Esophagus squamous epithelium (tissue), 4 donors: ENCODE data around the gene INTS1.

Experiments
- POLR2A ChIP-seq, 4 donors: fragments of 450-650 bp; IDR thresholded peaks; one replicate each; pipeline ENCODE4 v1.6.1; 2017; ENCODE audit warnings: antibody characterized with exemption in 4 of 4, mild to moderate bottlenecking in 4 of 4, moderate library complexity in 3 of 4
- TF ChIP-seq, protein P1 (sequence below), 6 experiments: fragments of 450-650 bp in 4 of 6; fragments of 200-600 bp in 2 of 6; sonication (generic) in 2 of 6; IDR thresholded peaks; one replicate each; pipeline ENCODE4 v1.5.1; 2016 to 2019; ENCODE audit warnings: antibody characterized with exemption in 6 of 6, mild to moderate bottlenecking in 4 of 6, moderate library complexity in 4 of 6

DNA sequence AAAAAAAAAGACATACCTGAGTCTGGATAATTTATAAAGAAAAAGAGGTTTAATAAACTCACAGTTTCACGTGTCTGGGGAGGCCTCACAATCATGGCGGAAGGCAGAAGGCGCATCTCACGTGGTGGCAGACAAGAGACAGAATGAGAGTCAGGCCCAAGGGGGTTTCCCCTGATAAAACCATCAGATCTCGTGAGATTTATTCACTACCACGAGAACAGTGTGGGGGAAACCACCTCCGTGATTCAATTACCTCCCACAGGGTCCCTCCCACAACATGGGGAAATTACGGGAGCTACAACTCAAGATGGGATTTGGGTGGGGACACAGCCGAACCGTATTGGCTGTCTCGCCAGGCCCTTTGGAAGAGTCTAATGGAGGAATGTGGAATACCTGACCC lies 17.3 kb upstream of the INTS1 start:
- TF ChIP-seq, protein P1, sequence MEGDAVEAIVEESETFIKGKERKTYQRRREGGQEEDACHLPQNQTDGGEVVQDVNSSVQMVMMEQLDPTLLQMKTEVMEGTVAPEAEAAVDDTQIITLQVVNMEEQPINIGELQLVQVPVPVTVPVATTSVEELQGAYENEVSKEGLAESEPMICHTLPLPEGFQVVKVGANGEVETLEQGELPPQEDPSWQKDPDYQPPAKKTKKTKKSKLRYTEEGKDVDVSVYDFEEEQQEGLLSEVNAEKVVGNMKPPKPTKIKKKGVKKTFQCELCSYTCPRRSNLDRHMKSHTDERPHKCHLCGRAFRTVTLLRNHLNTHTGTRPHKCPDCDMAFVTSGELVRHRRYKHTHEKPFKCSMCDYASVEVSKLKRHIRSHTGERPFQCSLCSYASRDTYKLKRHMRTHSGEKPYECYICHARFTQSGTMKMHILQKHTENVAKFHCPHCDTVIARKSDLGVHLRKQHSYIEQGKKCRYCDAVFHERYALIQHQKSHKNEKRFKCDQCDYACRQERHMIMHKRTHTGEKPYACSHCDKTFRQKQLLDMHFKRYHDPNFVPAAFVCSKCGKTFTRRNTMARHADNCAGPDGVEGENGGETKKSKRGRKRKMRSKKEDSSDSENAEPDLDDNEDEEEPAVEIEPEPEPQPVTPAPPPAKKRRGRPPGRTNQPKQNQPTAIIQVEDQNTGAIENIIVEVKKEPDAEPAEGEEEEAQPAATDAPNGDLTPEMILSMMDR (IDR thresholded peaks at IDR 0.05), result no peak
- TF ChIP-seq POLR2A (IDR thresholded peaks at IDR 0.05), result no peak
